Stimulated activated CD4-positive, alpha-beta T cell treated with anti-CD3 and anti-CD28 coated beads, Interleukin-1b, Interleukin-23, amount 100 ng/mL, for 48 hours (primary cell): ENCODE results near the gene PSMD14.

Experiments used
- DNase-seq: peaks from one replicate; pipeline ENCODE4 v3.0.0-alpha.2; 2020

Gene PSMD14

GRCh38 chr2:161386228-161386824 lies 78.1 kb downstream of the PSMD14 start:
- no peak for DNase-seq

GRCh38 chr2:161388146-161388779 lies 80.0 kb downstream of the PSMD14 start:
- no peak for DNase-seq

GRCh38 chr2:161391737-161392506 lies 83.7 kb downstream of the PSMD14 start:
- DNase-seq, result no peak

GRCh38 chr2:161400076-161400475 lies 91.9 kb downstream of the PSMD14 start:
- no peak for DNase-seq

- DNase-seq, result no peak
Observed at GRCh38 chr2:161402297-161402696, 94.1 kb downstream of the PSMD14 start.

- no peak for DNase-seq
Observed at GRCh38 chr2:161406316-161406715, 98.1 kb downstream of the PSMD14 start.

- DNase-seq, result no peak
Observed at GRCh38 chr2:161407597-161407996, 99.4 kb downstream of the PSMD14 start.

- no peak for DNase-seq
Observed at GRCh38 chr2:161409308-161409907, 101.2 kb downstream of the PSMD14 start.

GRCh38 chr2:161412346-161412745 lies 104.1 kb downstream of the PSMD14 start:
- DNase-seq, result no peak

- DNase-seq, result no peak
Observed at GRCh38 chr2:161414042-161415033, 106.1 kb downstream of the PSMD14 start.

- DNase-seq, result no peak
Observed at GRCh38 chr2:161415034-161415986, 107.1 kb downstream of the PSMD14 start.

- no peak for DNase-seq
Observed at GRCh38 chr2:161415987-161416707, 107.9 kb downstream of the PSMD14 start, which contains the start of gene TBR1. TBR1 (plus strand) TSS chr2:161416297; CDS start chr2:161416411, 114 bp downstream.

GRCh38 chr2:161416708-161417437 lies 108.6 kb downstream of the PSMD14 start:
- no peak for DNase-seq

GRCh38 chr2:161417438-161418274 lies 109.4 kb downstream of the PSMD14 start:
- no peak for DNase-seq

GRCh38 chr2:161418275-161418714 lies 110.1 kb downstream of the PSMD14 start:
- no peak for DNase-seq

- DNase-seq, result no peak
Observed at GRCh38 chr2:161418715-161419637, 110.8 kb downstream of the PSMD14 start.

- DNase-seq, result no peak
Observed at GRCh38 chr2:161419638-161420190, 111.5 kb downstream of the PSMD14 start.
